ENCODE measurements around the gene FSIP1.

DNA sequence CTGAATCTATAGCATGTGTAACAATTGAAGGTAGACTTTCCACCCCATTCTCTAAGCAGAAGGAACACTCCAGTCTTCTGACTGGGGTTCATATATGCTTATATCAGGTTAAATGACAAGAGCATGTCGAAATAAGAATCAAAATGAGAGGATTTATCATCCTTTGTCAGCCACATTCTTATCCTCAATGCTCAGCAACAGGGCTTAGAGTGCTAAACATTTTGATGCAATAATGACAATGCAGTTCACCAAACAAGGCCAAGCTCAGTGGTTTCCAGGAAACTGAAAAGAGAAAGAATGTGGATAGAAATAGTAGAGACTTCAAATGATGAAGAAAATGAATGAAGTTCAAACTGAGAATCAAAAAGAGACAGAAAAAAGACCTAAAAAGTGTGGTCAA lies 78.0 kb downstream of the FSIP1 start:
- TF ChIP-seq, protein P1, sequence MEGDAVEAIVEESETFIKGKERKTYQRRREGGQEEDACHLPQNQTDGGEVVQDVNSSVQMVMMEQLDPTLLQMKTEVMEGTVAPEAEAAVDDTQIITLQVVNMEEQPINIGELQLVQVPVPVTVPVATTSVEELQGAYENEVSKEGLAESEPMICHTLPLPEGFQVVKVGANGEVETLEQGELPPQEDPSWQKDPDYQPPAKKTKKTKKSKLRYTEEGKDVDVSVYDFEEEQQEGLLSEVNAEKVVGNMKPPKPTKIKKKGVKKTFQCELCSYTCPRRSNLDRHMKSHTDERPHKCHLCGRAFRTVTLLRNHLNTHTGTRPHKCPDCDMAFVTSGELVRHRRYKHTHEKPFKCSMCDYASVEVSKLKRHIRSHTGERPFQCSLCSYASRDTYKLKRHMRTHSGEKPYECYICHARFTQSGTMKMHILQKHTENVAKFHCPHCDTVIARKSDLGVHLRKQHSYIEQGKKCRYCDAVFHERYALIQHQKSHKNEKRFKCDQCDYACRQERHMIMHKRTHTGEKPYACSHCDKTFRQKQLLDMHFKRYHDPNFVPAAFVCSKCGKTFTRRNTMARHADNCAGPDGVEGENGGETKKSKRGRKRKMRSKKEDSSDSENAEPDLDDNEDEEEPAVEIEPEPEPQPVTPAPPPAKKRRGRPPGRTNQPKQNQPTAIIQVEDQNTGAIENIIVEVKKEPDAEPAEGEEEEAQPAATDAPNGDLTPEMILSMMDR (IDR thresholded peaks at IDR 0.05) = no peak
- TF ChIP-seq POLR2A (IDR thresholded peaks at IDR 0.05) = no peak
